PC-3 (cell line): ENCODE data around the gene GSTO1.

ENCODE experiments used
- CTCF ChIP-seq: fragments of 300-600 bp; sonication (generic); conservative IDR thresholded peaks from 2 replicates; pipeline ENCODE4 v1.5.1; 2017; ENCODE audit warnings: antibody characterized with exemption, low read depth, mild to moderate bottlenecking, low read length
- EZH2 ChIP-seq: fragments of 300-600 bp; sonication (generic); IDR thresholded peaks from one replicate; pipeline ENCODE4 v1.6.1; 2017; ENCODE audit warnings: antibody characterized with exemption, mild to moderate bottlenecking, low read length; ENCODE audit not compliant: unreplicated experiment
- EZH2phosphoT487 ChIP-seq: fragments of 300-600 bp; sonication (generic); IDR thresholded peaks from 2 replicates; pipeline ENCODE4 v1.6.1; 2018; ENCODE audit warnings: mild to moderate bottlenecking, antibody characterized with exemption, low read length, borderline replicate concordance

DNA sequence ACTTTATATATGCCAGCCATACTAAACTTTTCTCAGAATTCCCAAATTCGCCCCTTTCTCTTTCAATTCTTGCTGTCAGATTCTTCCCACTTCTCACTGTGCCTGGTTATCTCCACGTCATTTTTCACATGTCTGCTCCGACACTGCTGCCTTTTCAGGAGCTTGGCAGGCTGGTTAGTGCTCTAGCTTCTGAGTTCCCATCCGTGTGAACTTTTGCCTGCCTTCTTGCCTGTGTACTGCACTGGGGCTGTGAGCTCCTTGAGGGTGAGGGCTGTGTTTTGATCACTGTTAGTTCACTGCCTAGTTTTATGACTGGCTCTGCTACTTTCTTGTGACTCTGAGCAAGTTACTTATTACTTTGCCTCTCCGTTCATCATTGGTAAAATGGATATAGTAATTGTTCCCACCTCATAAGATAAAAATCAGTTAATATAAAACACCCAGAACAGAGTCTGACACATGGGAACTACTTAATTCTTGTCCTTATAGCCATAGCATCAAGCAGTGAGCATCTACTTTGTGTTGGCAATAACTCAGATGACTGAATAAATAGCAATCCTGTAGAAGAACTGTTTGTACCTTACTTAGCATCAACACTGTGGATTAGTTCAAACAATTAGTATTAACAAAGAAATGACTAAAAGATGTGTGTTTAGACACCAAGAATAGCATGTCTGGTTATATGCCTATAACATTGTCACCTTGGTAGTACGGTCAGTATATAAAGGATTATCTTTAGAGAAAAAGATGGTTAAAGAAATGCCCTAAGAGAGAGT is 5.5 kb downstream of the GSTO1 start:
- TF ChIP-seq CTCF (no peak), EZH2 (no peak), EZH2phosphoT487 (no peak)
